Epithelial cell of proximal tubule (primary cell): ENCODE data around the gene DNAH1. TPM values are rescaled to one million over a fixed set of nuclear protein-coding genes. Genes with fewer than 3 reads are reported as not detected.
"Not testable (repeated sequence)": the region's sequence is repeated elsewhere in the genome, so short reads cannot be mapped to it uniquely, and the experiment has no call there.

Source experiments
- DNase-seq: peaks from one replicate; pipeline ENCODE4 v3.0.0-alpha.2; 2011; ENCODE audit warnings: low read depth
- H3K4me3 ChIP-seq: 2 replicates; pipeline ENCODE4 v1.5.1; 2011; ENCODE audit warnings: low read depth, mild to moderate bottlenecking, low read length
- CTCF ChIP-seq: conservative IDR thresholded peaks from 2 replicates; pipeline ENCODE4 v1.5.1; 2012; ENCODE audit warnings: low read depth, mild to moderate bottlenecking, low read length
- total RNA-seq: library from RNA; depleted of rRNA; stranded (reverse); fragments of >200 nt; gene quantifications from 2 replicates; pipeline ENCODE4 v1.2.3, GENCODE V29; 2015

Gene DNAH1
- total RNA-seq, 1 donor from 2014 or later: 0.29 TPM

GRCh38 chr3:52283306-52283705 is 32.8 kb upstream of the DNAH1 start:
- H3K4me3 ChIP-seq: no peak overlapping the region
- DNase-seq: no peak
- TF ChIP-seq CTCF: no peak

- not testable (repeated sequence) for H3K4me3 ChIP-seq, DNase-seq
These were observed 32.1 kb upstream of the DNAH1 start for GRCh38 chr3:52284051-52284450.

- DNase-seq: peak; percentile 55
- H3K4me3 ChIP-seq: peak overlapping the region; percentile 93
- no peak for TF ChIP-seq CTCF
These were observed 29.4 kb upstream of the DNAH1 start for GRCh38 chr3:52286777-52287110.

- no peak for DNase-seq
- TF ChIP-seq CTCF: no peak
- H3K4me3 ChIP-seq: peak overlapping the region; percentile 93
These were observed 27.4 kb upstream of the DNAH1 start for GRCh38 chr3:52288674-52289073.

- no peak for TF ChIP-seq CTCF
- no peak overlapping the region for H3K4me3 ChIP-seq
- DNase-seq: no peak
These were observed 26.8 kb upstream of the DNAH1 start for GRCh38 chr3:52289338-52289746.

GRCh38 chr3:52289747-52290595 is 26.1 kb upstream of the DNAH1 start:
- TF ChIP-seq CTCF: peak; percentile 27
- H3K4me3 ChIP-seq: no peak overlapping the region
- no peak for DNase-seq

GRCh38 chr3:52290596-52291507 is 25.3 kb upstream of the DNAH1 start:
- no peak for TF ChIP-seq CTCF
- no peak for DNase-seq
- no peak overlapping the region for H3K4me3 ChIP-seq
